Psoas muscle (tissue), 7 donors: ENCODE data around the gene KIF20B. TPM values are rescaled to one million over a fixed set of nuclear protein-coding genes. Genes with fewer than 3 reads are reported as not detected.

ENCODE experiments used
- polyA plus RNA-seq, 3 donors: library from polyadenylated mRNA; stranded (reverse); fragments of 200-250 nt; gene quantifications; one replicate each; pipeline ENCODE4 v1.2.3, GENCODE V29; 2013
- total RNA-seq, 4 donors: library from RNA; stranded (reverse); fragmentation: NEBNext Ultra II Directional in 2 of 4; extraction: Animal tissue kit (Norgen Biotek cat#: 25700) in 2 of 4; gene quantifications; one replicate each; pipeline versions ENCODE4 v1.2.1 to v1.2.4, GENCODE V29; 2021 to 2023
- donor health status: healthy with polysubstance abuse.
- donor health status: DM: no; HTN: no; CAD: no; lungs with moderate emphysema.
- donor health status: Bipolar disorder and iron deficiency.
- donor health status: healthy.
- donor health status: DM: no; HTN: no; CAD: no.
- donor health status: DM: no; HTN: no; CAD: no.
- donor health status: DM: yes; HTN: yes; CAD: no.

The KIF20B gene
- total and polyA plus RNA-seq, 7 donors = 0.18 to 0.84 (median 0.57) TPM

Other genes with a start within 250 kb of the KIF20B start
- 1 to 10 TPM in 3 of 4 donors, under 1 TPM in 1; 0.98 to 1.9 (median 1.2) TPM for gene SLC16A12, start 166.0 kb upstream of the KIF20B start, total RNA-seq
- gene SLC16A12, start 166.0 kb upstream of the KIF20B start, polyA plus RNA-seq = 1 to 10 TPM in 2 of 3 donors, under 1 TPM in 1; 0.74 to 1.2 (median 1.1) TPM
- gene PANK1, start 56.3 kb upstream of the KIF20B start, total RNA-seq = 10 to 100 TPM in 3 of 4 donors, 1 to 10 TPM in 1; 3.5 to 17.0 (median 11.8) TPM
- 1 to 10 TPM in 2 of 3 donors, under 1 TPM in 1; 0.91 to 6.3 (median 4.8) TPM for gene PANK1, start 56.3 kb upstream of the KIF20B start, polyA plus RNA-seq